Testis (tissue), 2 donors: Measurements from ENCODE around the gene CD3E.

Source experiments
- CTCF ChIP-seq, 3 experiments: fragments of 450-650 bp in 2 of 3; fragments of 200-600 bp in 1 of 3; sonication (generic) in 1 of 3; IDR thresholded peaks; one replicate each; pipeline ENCODE4 v1.5.1; 2016 to 2019; ENCODE audit warnings: antibody characterized with exemption in 3 of 3, mild to moderate bottlenecking in 2 of 3, moderate library complexity in 1 of 3
- POLR2A ChIP-seq: fragments of 450-650 bp; IDR thresholded peaks from one replicate; pipeline ENCODE4 v1.6.1; 2017; ENCODE audit warnings: antibody characterized with exemption, mild to moderate bottlenecking, moderate library complexity

DNA sequence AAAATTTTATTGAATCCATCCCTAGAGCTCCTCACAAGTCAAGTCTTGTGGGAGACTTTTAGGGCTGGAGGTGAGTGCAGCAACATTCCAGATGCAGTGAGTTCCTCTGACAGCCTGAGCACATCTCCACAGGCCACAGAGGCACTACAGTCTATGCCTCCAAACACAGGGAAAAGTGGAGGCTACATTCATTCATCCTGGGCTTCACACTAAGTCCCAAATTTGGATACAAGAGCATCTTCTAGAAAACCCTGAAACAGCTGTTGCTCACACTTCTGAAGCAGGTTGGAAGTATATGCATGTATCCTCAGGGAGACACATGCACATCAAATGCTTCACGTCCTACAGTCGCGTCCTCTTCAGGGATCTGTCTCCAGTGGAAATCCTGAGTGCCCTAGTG lies 36.7 kb downstream of the CD3E start:
- TF ChIP-seq POLR2A (no peak), CTCF (IDR thresholded peaks at IDR 0.05) (no peak)
